Hepatocyte (in vitro differentiated cells): ENCODE results near the gene MMP19.

Experiments used
- EZH2 ChIP-seq: fragments of 200-600 bp; sonication (generic); IDR thresholded peaks from 2 replicates; pipeline ENCODE4 v1.6.1; 2016; ENCODE audit warnings: antibody characterized with exemption, mild to moderate bottlenecking, borderline replicate concordance
- EZH2phosphoT487 ChIP-seq: fragments of 200-600 bp; sonication (generic); IDR thresholded peaks from one replicate; pipeline ENCODE4 v1.6.1; 2018; ENCODE audit warnings: antibody characterized with exemption, mild to moderate bottlenecking, low read depth, moderate library complexity; ENCODE audit not compliant: unreplicated experiment, severe bottlenecking
- TF ChIP-seq, protein P1 (sequence below): fragments of 200-600 bp; sonication (generic); IDR thresholded peaks from 2 replicates; pipeline ENCODE4 v1.5.1; 2016; ENCODE audit warnings: antibody characterized with exemption, mild to moderate bottlenecking; ENCODE audit not compliant: poor library complexity

DNA sequence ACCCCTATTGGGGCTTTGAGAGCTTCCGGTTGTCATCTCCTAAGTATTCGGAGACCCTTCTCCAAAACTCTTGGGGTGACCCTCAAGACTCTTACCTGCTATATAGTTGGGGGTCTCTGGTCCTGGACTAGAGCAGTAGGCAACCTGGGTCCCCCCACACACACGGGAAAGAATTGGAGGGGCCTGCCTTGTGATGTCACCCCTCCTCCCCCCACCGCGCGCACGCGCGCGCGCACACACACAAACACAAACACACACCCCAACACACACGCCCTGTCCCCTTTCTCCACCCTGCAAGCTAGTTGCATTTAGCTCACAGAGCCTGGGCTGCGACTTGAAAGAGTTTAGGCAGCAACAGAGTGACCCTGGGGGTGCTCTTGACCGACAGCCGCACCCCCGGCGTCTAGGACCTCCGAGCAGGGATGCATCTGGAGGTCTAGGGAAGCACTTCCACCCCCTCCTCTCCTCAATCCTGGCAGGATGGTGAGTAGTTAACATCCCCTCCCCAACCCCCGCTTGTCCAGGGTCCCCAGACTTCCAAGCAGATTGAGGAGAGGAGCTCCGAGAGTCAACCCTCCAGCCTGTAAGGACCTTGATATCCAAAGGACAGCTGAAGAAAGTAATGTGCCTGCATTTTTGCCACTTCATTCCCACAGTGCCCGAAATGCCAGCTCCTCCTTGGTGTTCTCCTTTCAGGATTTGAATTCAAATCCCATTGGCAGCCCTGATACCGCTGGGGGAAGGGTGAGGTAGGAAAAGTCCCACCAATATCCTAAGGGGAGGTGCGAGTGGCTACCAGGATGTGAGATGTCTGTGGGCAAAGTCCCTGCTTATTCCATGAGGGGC, 11.9 kb downstream of the MMP19 start:
- TF ChIP-seq, protein P1, sequence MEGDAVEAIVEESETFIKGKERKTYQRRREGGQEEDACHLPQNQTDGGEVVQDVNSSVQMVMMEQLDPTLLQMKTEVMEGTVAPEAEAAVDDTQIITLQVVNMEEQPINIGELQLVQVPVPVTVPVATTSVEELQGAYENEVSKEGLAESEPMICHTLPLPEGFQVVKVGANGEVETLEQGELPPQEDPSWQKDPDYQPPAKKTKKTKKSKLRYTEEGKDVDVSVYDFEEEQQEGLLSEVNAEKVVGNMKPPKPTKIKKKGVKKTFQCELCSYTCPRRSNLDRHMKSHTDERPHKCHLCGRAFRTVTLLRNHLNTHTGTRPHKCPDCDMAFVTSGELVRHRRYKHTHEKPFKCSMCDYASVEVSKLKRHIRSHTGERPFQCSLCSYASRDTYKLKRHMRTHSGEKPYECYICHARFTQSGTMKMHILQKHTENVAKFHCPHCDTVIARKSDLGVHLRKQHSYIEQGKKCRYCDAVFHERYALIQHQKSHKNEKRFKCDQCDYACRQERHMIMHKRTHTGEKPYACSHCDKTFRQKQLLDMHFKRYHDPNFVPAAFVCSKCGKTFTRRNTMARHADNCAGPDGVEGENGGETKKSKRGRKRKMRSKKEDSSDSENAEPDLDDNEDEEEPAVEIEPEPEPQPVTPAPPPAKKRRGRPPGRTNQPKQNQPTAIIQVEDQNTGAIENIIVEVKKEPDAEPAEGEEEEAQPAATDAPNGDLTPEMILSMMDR: no peak
- TF ChIP-seq EZH2phosphoT487 (no peak), EZH2 (no peak)
